Transverse colon (tissue), 4 donors: ENCODE measurements around the gene CDC42SE1. TPM values are rescaled to one million over a fixed set of nuclear protein-coding genes. Genes with fewer than 3 reads are reported as not detected.

Experiments
- DNase-seq: peaks from one replicate; pipeline ENCODE4 v3.0.0-alpha.2; 2019
- H3K27ac ChIP-seq, 4 donors: fragments of 200-600 bp; sonication (generic); 2 replicates each; pipeline ENCODE4 v1.5.1; 2016 to 2018; ENCODE audit warnings: inconsistent platforms in 4 of 4
- H3K27me3 ChIP-seq: fragments of 200-600 bp; sonication (generic); 2 replicates; pipeline ENCODE4 v1.5.1; 2017; ENCODE audit warnings: inconsistent platforms
- H3K36me3 ChIP-seq, 4 donors: fragments of 200-600 bp; sonication (generic); 2 replicates each; pipeline ENCODE4 v1.5.1; 2017 to 2019; ENCODE audit warnings: inconsistent platforms in 4 of 4
- H3K4me1 ChIP-seq, 4 donors: fragments of 200-600 bp; sonication (generic); 2 replicates each; pipeline ENCODE4 v1.5.1; 2017 to 2020; ENCODE audit warnings: inconsistent platforms in 4 of 4
- H3K4me3 ChIP-seq, 4 donors: fragments of 200-600 bp; sonication (generic); 1 replicate in 1 of 4; 2 replicates in 3 of 4; pipeline versions ENCODE4 v1.5.1 to v1.6.1; 2017 to 2019; ENCODE audit warnings: inconsistent platforms in 4 of 4
- H3K9me3 ChIP-seq, 2 donors: fragments of 200-600 bp; sonication (generic); 2 replicates each; pipeline ENCODE4 v1.5.1; 2017 to 2019; ENCODE audit warnings: inconsistent platforms in 2 of 2
- CTCF ChIP-seq, 5 experiments: fragments of 200-600 bp in 3 of 5; fragments of 450-650 bp in 2 of 5; sonication (generic) in 3 of 5; IDR thresholded peaks; 1 replicate in 2 of 5; 2 replicates in 3 of 5; pipeline ENCODE4 v1.5.1; 2016 to 2017; ENCODE audit warnings: antibody characterized with exemption in 5 of 5, inconsistent platforms in 3 of 5, mild to moderate bottlenecking in 2 of 5, moderate library complexity in 1 of 5
- EP300 ChIP-seq: sonication (generic); formaldehyde crosslinking; IDR thresholded peaks from one replicate; pipeline ENCODE4 v1.6.1; 2017; ENCODE audit warnings: antibody characterized with exemption, low read depth
- POLR2A ChIP-seq: fragments of 450-650 bp; IDR thresholded peaks from one replicate; pipeline ENCODE4 v1.6.1; 2016; ENCODE audit warnings: antibody characterized with exemption, mild to moderate bottlenecking, moderate library complexity
- POLR2AphosphoS5 ChIP-seq, 3 donors: sonication (generic); formaldehyde crosslinking; IDR thresholded peaks; one replicate each; pipeline ENCODE4 v1.6.1; 2016; ENCODE audit warnings: antibody characterized with exemption in 3 of 3
- WGBS, 2 donors: methylation state at CpG; one replicate each; pipeline ENCODE4 v1.1.5; 2018; ENCODE audit warnings: low coverage in 1 of 2; 5-methylcytosine and 5-hydroxymethylcytosine counted together
- in situ Hi-C, 4 donors: fragments of 200-750 bp; cut with MboI; loops; one replicate each; pipeline versions ENCODE4 v1.15.0 to v1.15.1; 2017; ENCODE audit warnings: low sequenced_read_pairs in 3 of 4, low pct_ligation_motif_present in 1 of 4, low pct_unique_long_range_greater_than_20kb in 1 of 4
- intact Hi-C: fragments of 100-400 bp; cut with DNase I; formaldehyde crosslinking; loops from one replicate; pipeline ENCODE4 v1.15.1; 2023; ENCODE audit warnings: low total_unique reads
- total RNA-seq, 4 donors: library from RNA; depleted of rRNA; stranded (reverse); fragments of >200 nt; gene quantifications; one replicate each; pipeline ENCODE4 v1.1.0, GENCODE V29; 2016

The CDC42SE1 gene
- total RNA-seq, 4 donors from 2014 or later: 34.4 to 90.2 (median 57.5) TPM

- in situ Hi-C loops (loop anchor here in 1 of 4 donors (10.0 kb wide), 1 partner anchor 143 kb away; the partner anchor contains the start of gene TNFAIP8L2), intact Hi-C loops (no loop called here)
- TF ChIP-seq POLR2A (no peak), EP300 (no peak), CTCF (IDR thresholded peaks at IDR 0.05) (no peak), POLR2AphosphoS5 (IDR thresholded peaks at IDR 0.05) (no peak)
- H3K27ac ChIP-seq: peak overlapping the region in 2 of 4 donors; percentile 79 to 80
- H3K27me3 ChIP-seq: no peaks in the 10 kb centered on the region
- no peaks in the 10 kb centered on the region for H3K36me3 ChIP-seq
- no peaks in the 10 kb centered on the region for H3K9me3 ChIP-seq
- peaks cover 30 to 76% (median 45%) of the 10 kb centered on the region in 4 donors for H3K4me1 ChIP-seq
- no peak overlapping the region for H3K4me3 ChIP-seq
- no peak for DNase-seq
- WGBS, 2 donors: 57 to 61% methylated on average over 4 of the region's 4 CpGs
These were observed 48.1 kb downstream of the CDC42SE1 start for GRCh38 chr1:151011154-151011850.

- intact Hi-C loops (no loop called here), in situ Hi-C loops (loop anchor here in 1 of 4 donors (10.0 kb wide), 1 partner anchor 144 kb away; the partner anchor contains the start of gene TNFAIP8L2)
- H3K36me3 ChIP-seq: no peaks in the 10 kb centered on the region
- H3K4me1 ChIP-seq: peaks cover 30 to 77% (median 48%) of the 10 kb centered on the region in 4 donors
- no peak overlapping the region for H3K4me3 ChIP-seq
- H3K27me3 ChIP-seq: no peaks in the 10 kb centered on the region
- TF ChIP-seq EP300 (no peak), CTCF (IDR thresholded peaks at IDR 0.05) (no peak), POLR2A (no peak)
- no peak overlapping the region for H3K27ac ChIP-seq
- H3K9me3 ChIP-seq: no peaks in the 10 kb centered on the region
- WGBS, 2 donors: 83 to 90% methylated on average over 2 to 3 of the region's 3 CpGs
- no peak for DNase-seq
These were observed 49.1 kb downstream of the CDC42SE1 start for GRCh38 chr1:151010346-151010726.

- H3K4me3 ChIP-seq: no peak overlapping the region
- peaks cover 33 to 80% (median 53%) of the 10 kb centered on the region in 4 donors for H3K4me1 ChIP-seq
- no peaks in the 10 kb centered on the region for H3K27me3 ChIP-seq
- H3K9me3 ChIP-seq: no peaks in the 10 kb centered on the region
- WGBS, 2 donors: 92 to 94% methylated on average over 3 to 8 of the region's 8 CpGs
- intact Hi-C loops: no loop called here
- in situ Hi-C loops: loop anchor here in 1 of 4 donors (10.0 kb wide), 1 partner anchor 145 kb away; the partner anchor contains the start of gene TNFAIP8L2
- DNase-seq: no peak
- no peaks in the 10 kb centered on the region for H3K36me3 ChIP-seq
- peak overlapping the region in 3 of 4 donors; percentile 92 to 96 (median 93) for H3K27ac ChIP-seq
- TF ChIP-seq POLR2AphosphoS5 (IDR thresholded peaks at IDR 0.05): no peak
- no peak for TF ChIP-seq CTCF (IDR thresholded peaks at IDR 0.05)
- no peak for TF ChIP-seq EP300
- TF ChIP-seq POLR2A: no peak
These were observed 49.6 kb downstream of the CDC42SE1 start for GRCh38 chr1:151009674-151010345.

- no peaks in the 10 kb centered on the region for H3K9me3 ChIP-seq
- H3K27me3 ChIP-seq: no peaks in the 10 kb centered on the region
- H3K27ac ChIP-seq: peak overlapping the region; percentile 89 to 96 (median 92)
- no peak for TF ChIP-seq POLR2AphosphoS5 (IDR thresholded peaks at IDR 0.05)
- no peak for TF ChIP-seq CTCF (IDR thresholded peaks at IDR 0.05)
- TF ChIP-seq POLR2A: no peak
- TF ChIP-seq EP300: no peak
- intact Hi-C loops: no loop called here
- WGBS, 2 donors: 41% methylated on average over 3 of the region's 3 CpGs; no CpG with 5 or more reads in 1 of the 2 donors
- peaks cover 39 to 80% (median 58%) of the 10 kb centered on the region in 4 donors for H3K4me1 ChIP-seq
- DNase-seq: no peak
- peak overlapping the region; percentile 55 to 86 (median 62) for H3K4me3 ChIP-seq
- in situ Hi-C loops: no loop called here
- H3K36me3 ChIP-seq: no peaks in the 10 kb centered on the region
These were observed 50.2 kb downstream of the CDC42SE1 start for GRCh38 chr1:151009206-151009587.
